Measurements from ENCODE around the gene ELF1. TPM values are rescaled to one million over a fixed set of nuclear protein-coding genes. Genes with fewer than 3 reads are reported as not detected.
A peak's percentile ranks its signal among the peaks of the same experiment; 100 is the strongest.

Gene ELF1
- total and polyA plus RNA-seq, 7 donors = 7.3 to 28.6 (median 22.4) TPM

- WGBS, 3 donors = 41 to 55% (median 50%) methylated on average over 4 of the region's 4 CpGs
- TF ChIP-seq, protein P1, sequence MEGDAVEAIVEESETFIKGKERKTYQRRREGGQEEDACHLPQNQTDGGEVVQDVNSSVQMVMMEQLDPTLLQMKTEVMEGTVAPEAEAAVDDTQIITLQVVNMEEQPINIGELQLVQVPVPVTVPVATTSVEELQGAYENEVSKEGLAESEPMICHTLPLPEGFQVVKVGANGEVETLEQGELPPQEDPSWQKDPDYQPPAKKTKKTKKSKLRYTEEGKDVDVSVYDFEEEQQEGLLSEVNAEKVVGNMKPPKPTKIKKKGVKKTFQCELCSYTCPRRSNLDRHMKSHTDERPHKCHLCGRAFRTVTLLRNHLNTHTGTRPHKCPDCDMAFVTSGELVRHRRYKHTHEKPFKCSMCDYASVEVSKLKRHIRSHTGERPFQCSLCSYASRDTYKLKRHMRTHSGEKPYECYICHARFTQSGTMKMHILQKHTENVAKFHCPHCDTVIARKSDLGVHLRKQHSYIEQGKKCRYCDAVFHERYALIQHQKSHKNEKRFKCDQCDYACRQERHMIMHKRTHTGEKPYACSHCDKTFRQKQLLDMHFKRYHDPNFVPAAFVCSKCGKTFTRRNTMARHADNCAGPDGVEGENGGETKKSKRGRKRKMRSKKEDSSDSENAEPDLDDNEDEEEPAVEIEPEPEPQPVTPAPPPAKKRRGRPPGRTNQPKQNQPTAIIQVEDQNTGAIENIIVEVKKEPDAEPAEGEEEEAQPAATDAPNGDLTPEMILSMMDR (IDR thresholded peaks at IDR 0.05) = peak; percentile 42
- no peak overlapping the region for H3K4me3 ChIP-seq
- intact Hi-C loops (cut with DNase I) = loop anchor here in 1 of 2 donors (5.0 to 10.0 kb wide), 2 partner anchors 83 to 250 kb away; no protein-coding TSS in a partner anchor
- ATAC-seq (peak; percentile 69 to 82 (median 76)), DNase-seq (no peak)
- no peaks in the 10 kb centered on the region for H3K36me3 ChIP-seq (ENCODE audit: insufficient read depth in 1 of 2, low read depth in 1 of 2)
- H3K4me1 ChIP-seq = peaks cover 59% of the 10 kb centered on the region
- no peaks in the 10 kb centered on the region for H3K27me3 ChIP-seq (ENCODE audit: insufficient read depth in 3 of 3, low read length in 2 of 3)
- no peaks in the 10 kb centered on the region for H3K9me3 ChIP-seq
- no peak overlapping the region for H3K27ac ChIP-seq
Measured at GRCh38 chr13:40974460-40975407, 44.4 kb downstream of the ELF1 start.

DNA sequence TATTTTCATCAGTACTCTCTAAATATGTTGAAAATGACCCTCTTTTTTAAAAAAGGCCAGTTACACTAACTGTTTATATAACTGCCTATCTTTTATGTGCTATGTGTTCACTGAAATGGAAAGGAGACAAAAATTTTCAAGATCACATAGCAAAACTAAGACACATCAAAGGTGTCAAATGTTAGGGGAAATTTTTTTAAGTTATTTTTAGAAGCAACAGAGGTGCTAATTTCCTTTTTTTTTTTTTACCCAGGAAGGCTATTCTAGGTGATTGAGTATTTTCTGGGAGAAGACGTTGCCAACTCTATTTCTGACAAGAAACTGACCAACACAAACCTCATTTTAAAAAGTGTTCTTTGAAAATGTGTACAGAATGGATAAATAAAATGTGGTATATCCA lies 45.7 kb downstream of the ELF1 start:
- TF ChIP-seq, protein P1 (IDR thresholded peaks at IDR 0.05) = no peak

DNA sequence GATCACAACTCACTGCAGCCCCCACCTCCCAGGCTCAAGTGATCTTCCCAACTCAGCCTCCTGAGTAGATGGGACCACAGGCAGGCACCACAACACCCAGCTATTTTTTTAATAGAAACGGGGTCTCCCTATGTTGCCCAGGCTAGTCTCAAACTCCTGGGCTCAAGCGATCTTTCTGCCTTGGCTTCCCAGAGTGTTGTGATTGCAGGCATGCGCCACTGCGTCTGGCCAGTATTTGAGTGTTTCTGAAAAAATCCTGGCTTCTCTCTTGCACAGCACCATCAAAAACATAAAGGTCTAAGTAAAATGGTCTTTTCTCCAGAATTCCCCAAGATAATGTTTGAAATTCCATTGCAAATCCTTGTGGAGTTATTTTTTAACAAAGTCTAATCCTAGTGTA lies 47.8 kb downstream of the ELF1 start:
- TF ChIP-seq, protein P1 (IDR thresholded peaks at IDR 0.05) = no peak
- intact Hi-C loops (cut with DNase I) = loop anchor here in 1 of 2 donors (5.0 to 10.0 kb wide), 2 partner anchors 86 to 253 kb away; no protein-coding TSS in a partner anchor
- DNase-seq = no peak
- Histone ChIP-seq H3K4me1 (peaks cover 57% of the 10 kb centered on the region), H3K27me3 (ENCODE audit: insufficient read depth in 3 of 3, low read length in 2 of 3) (no peaks in the 10 kb centered on the region), H3K27ac (no peak overlapping the region), H3K36me3 (ENCODE audit: insufficient read depth in 1 of 2, low read depth in 1 of 2) (no peaks in the 10 kb centered on the region), H3K4me3 (no peak overlapping the region), H3K9me3 (no peaks in the 10 kb centered on the region)
- no peak for ATAC-seq
- 75 to 91% (median 82%) methylated on average over 4 of the region's 4 CpGs for WGBS, 3 donors

More for the DNA sequence above, 45.7 kb downstream of the ELF1 start:
- 18 to 25% (median 23%) methylated on average over 1 of the region's 1 CpG for WGBS, 3 donors
- ATAC-seq (peak in 3 of 4 donors; percentile 28 to 57 (median 40)), DNase-seq (no peak)
- H3K4me1 ChIP-seq = peaks cover 62% of the 10 kb centered on the region
- no peaks in the 10 kb centered on the region for H3K9me3 ChIP-seq
- intact Hi-C loops (cut with DNase I) = loop anchor here in 1 of 2 donors (5.0 to 10.0 kb wide), 2 partner anchors 84 to 251 kb away; no protein-coding TSS in a partner anchor
- H3K27ac ChIP-seq = peak overlapping the region; percentile 14
- peak overlapping the region; percentile 19 for H3K4me3 ChIP-seq
- H3K27me3 ChIP-seq (ENCODE audit: insufficient read depth in 3 of 3, low read length in 2 of 3) = no peaks in the 10 kb centered on the region
- no peaks in the 10 kb centered on the region for H3K36me3 ChIP-seq (ENCODE audit: insufficient read depth in 1 of 2, low read depth in 1 of 2)

- H3K4me1 ChIP-seq = peaks cover 52% of the 10 kb centered on the region
- intact Hi-C loops (cut with DNase I) = loop anchor here in 1 of 2 donors (5.0 to 10.0 kb wide), 2 partner anchors 86 to 254 kb away; no protein-coding TSS in a partner anchor
- H3K27me3 ChIP-seq (ENCODE audit: insufficient read depth in 3 of 3, low read length in 2 of 3) = no peaks in the 10 kb centered on the region
- H3K4me3 ChIP-seq = no peak overlapping the region
- no peak for DNase-seq
- H3K9me3 ChIP-seq = no peaks in the 10 kb centered on the region
- H3K27ac ChIP-seq = no peak overlapping the region
- no peaks in the 10 kb centered on the region for H3K36me3 ChIP-seq (ENCODE audit: insufficient read depth in 1 of 2, low read depth in 1 of 2)
- TF ChIP-seq, protein P1 (IDR thresholded peaks at IDR 0.05) = no peak
- no peak for ATAC-seq
- WGBS, 3 donors = 56 to 67% (median 62%) methylated on average over 4 of the region's 4 CpGs
Measured at GRCh38 chr13:40970803-40971202, 48.3 kb downstream of the ELF1 start.

Data from psoas muscle (tissue), 8 donors.